ENCODE data around the gene ZNF652.
A peak's percentile ranks its signal among the peaks of the same experiment; 100 is the strongest.

ZNF652 gene

DNA sequence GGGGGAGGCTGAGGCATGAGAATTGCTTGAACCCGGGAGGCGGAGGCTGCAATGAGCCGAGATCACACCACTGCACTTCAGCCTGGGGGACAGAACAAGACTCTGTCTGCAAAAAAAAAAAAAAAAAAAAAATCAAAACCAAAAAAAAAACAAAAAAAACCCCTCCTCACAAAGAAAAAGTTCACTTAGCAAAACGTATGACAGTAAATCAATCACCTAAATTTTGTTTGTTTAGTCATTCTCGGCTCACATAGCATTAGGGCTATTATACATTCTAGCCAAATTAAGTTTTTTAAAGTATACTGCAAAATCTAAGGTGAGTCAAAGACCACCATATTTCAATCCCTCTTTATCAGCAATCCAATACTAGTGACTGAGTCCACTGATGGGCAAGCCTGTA is 5.7 kb downstream of the ZNF652 start:
- no peak for DNase-seq

DNA sequence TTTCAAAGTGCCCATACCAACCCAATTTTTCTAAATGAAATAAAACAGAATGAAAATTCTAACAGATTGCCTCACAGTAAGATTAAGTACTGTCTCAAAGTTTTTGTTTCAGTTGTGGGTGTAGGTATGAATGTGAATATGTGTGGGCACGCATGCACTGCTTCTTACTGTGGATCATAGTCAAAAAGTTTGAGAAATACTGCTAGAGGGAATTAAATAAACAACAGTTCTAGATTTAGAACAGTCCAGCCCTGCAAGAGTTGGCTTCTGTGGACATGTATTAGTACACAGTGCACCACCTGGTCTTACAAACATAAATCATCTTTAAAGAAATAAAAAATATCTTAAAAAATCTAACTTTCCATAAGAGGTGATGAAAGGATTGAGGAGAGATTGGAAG is 8.4 kb downstream of the ZNF652 start:
- DNase-seq: no peak

DNA sequence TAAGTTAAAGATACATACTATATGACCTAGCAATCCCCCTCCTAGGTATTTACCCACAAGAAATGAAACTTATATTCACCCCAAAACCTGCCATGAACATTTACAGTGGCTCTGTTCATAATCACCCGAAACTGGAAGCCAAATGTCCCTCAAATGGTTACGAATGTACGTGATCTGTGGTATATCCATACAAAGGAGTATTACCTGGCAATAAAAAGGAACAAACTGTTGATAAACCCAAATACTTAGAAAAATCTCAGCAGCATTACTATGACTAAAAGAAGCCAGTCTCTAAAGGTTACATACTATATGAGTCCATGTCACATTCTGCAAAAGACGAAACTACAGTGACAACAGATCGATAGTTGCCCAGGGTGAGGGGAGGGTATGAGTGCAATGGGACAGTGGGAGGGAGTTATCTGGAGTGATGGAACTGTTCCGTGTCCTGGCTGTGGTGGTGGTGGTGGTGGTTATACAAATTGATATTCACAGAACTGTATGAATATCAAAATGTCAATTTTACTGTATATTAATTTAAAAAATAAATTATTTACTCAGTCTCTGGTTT is 9.4 kb downstream of the ZNF652 start:
- DNase-seq: no peak

DNA sequence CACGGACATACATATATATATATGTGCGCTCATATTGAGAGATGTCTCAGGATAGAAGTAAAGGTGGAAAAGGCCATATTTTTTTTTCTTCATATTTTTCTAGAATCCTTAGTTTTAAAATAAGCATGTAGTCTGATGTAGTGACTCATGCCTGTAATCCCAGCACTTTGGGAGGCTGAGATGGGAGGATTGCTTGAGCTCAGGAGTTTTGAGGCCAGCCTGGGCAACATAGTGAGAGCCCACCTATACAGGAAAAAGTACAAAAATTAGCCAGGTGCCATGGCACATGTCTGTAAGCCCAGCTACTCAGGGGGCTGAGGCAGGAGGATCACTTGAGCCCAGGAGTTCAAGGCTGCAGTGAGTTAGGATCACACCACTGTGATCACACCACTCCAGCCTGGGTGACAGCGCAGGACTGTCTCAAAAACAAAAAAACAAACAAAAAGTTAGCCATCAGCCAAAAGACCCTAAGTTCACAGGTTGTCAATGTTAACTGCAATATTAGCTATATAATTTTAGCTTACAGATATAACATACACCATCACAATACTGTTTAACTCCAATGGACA is 10.4 kb downstream of the ZNF652 start:
- no peak for DNase-seq

DNA sequence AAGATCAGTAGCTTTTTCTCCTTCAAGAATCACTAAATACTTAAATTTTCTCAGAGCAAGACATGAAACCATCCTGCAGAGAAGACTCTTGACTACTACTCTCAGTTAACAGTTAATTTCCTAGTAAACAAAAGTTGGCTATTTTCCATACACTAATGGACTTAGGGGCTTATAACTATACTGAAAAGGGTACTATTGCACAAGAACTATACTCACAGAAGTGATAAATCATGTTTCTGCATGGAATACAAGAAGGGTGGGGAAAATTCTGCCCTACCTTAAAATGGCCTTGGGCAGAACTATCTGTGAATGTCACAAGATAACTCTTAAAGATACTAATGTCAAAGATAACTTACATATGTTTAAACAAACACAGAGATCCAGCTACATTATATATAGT is 12.5 kb downstream of the ZNF652 start:
- DNase-seq: no peak

DNA sequence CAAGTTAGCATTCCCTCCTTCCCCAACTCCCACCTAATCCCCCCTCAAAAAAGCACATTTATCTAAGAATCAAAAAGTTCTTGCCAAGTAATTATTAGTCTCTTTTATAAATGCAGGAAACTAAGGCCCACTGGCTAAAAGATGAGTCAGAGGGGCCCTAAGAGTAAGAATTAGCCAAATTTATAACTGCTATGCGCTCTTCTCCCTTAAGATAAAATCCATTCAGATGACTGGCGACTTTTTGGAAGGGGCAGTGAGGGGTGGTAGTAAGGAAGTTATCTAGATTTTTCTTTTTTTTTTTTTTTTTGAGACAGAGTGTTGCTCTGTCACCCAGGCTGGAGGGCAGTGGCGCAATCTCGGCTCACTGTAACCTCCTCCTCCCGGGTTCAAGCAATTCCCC is 17.1 kb downstream of the ZNF652 start:
- no peak for DNase-seq

DNA sequence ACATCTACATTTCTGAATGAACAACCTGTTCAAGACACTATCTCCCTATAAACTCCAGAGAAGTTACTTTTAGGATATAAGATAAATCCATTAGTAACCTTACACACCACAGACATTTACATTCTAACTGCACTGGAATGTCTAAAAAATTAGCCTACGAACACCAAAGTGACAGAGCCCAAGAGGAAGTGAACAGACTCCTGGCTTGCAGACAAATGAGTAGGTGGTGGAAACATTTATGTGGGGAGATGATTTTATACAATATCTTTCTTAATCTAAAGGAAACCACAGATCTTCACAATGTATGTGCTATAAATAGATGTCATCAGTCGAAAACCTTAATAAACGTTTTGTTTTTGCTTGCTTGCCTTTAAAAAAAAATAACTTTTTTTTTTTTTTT is 18.8 kb downstream of the ZNF652 start:
- no peak for DNase-seq

DNA sequence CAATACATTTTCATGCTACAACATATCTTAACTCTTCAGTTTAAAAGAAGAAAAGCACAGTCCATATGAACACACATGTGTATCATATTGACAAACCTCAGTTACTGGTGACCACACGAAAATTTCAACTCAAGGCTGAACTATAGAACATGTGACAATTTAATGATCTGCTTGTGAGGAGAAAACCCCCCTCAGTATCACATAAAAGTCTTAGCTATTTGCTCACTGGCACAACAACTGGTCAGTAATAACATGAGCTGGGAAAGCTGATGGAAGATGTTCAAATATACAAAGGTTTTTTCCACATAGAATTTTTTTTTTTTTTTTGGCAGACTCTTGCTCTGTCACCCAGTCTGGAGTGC is 19.5 kb downstream of the ZNF652 start:
- no peak for DNase-seq

DNA sequence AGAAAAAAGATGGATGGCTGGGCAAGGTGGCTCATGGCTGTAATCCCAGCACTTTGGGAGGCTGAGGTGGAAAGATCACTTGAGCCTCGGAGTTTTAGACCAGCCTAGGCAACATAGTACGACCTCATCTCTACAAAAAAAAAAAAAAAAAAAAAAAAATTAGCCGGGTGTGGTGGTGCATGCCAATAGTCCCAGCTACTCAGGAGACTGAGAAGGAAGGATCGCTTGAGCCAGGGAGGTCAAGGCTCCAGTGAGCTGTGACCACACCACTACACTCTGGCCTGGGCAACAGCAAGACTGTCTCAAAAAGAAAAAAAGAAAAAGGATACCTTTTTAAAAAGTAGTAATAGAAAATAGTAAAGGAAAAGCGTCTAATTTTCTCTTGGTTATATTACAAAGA is 20.7 kb downstream of the ZNF652 start:
- DNase-seq: no peak

DNA sequence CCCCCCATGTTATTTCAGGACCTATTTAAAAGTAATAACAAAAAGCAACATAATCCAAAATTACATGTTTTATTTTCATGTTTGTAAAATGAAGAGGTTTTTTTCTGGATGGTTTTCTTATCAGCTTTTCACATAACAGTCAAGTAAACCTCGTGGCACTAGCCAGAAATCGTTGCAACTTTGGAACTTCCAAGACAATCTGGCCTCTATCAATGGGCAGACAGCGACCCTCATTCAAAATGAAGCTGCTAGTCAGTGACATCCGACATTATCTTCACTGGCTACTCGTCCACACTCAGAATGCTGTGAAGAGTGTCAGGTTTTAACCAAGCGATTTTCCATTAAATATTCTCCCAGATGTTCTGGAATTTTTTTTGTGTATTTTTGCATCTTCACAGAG is 22.7 kb downstream of the ZNF652 start:
- DNase-seq: no peak

DNA sequence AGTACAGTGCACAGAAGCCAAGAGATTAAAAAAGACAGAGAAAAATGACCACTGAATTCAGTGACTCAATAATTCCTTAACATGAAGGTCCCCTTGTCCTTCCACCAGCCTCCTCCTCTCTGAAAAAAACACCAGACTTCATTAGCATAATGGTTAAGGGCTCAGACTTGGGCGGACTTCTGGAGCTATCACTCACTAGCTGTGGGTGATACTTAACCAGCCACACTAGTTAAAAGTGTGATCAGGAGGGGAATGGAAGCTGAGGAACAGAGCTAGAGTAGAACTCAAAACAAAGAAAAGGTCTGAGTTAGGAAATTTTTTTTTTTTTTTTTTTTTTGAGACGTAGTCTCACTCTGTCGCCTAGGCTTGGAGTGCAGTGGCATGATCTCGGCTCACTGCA is 23.2 kb downstream of the ZNF652 start:
- no peak for DNase-seq

DNA sequence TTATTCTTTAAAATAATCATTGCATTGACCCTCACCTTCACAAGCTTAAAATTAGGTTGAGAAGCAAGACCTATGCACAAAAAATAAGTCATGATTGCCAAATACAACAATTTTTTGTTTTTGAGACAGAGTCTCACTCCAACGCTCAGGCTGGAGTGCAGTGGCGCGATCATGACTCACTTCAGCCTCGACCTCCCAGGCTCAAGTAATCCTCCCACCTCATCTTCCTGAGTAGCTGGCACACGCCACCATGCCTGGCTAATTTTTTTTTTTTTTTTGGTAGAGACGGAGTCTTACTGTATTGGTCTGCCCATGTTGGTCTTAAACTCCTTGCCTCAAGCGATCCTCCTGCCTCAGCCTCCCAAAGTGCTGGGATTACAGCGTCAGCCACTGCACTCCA is 24.2 kb downstream of the ZNF652 start:
- DNase-seq: no peak

DNA sequence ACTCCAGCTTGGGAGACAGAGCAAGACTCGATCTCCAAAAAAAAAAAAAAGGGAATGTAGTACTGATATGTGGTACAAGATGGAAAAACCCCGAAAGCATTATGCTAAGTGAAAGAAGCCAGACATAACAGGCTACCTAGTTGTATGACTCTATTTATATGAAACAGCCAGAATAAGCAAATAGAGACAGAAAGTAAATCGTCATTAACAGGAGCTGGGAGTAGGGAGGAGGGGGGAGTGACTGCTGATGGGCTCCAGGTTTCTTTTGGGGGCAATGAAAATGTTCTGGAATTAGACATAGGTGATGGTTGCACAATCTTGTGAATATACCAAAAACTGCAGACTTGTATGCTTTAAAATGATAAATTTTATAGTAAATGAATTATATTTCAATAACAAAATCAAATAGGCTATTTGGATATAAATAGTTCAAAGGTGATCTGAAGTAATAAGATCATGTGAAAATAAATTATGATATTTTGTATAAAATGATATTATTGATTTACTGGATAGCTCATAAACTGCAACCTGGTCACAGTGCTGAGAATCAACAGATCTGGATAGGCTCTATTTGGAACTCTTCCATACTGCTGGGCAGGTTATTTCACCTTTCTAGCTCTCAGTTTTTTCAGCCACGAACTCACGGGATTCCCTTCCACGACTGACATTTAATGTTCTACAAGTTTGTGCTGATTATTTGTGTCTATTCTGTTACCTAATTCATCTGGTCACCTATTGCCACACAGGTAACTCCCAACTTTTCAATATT is 27.1 kb downstream of the ZNF652 start:
- DNase-seq: no peak

DNA sequence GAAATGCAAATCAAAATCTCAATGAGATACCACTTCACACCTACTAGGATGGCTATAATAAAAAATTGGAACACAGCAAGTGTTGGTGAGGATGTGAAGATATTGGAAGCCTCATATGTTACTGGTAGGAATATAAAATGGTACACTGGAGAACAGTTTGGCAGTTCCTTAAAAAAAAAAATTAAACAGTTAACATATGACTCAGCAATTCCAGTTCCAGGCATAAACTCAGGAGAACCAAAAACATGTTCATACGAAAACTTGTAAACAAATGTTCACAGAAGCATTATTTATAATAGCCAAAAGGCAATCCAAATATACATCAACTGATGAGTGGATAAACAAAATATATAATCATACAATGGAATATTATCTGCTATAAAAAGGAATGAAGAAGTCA is 28.2 kb downstream of the ZNF652 start:
- no peak for DNase-seq

DNA sequence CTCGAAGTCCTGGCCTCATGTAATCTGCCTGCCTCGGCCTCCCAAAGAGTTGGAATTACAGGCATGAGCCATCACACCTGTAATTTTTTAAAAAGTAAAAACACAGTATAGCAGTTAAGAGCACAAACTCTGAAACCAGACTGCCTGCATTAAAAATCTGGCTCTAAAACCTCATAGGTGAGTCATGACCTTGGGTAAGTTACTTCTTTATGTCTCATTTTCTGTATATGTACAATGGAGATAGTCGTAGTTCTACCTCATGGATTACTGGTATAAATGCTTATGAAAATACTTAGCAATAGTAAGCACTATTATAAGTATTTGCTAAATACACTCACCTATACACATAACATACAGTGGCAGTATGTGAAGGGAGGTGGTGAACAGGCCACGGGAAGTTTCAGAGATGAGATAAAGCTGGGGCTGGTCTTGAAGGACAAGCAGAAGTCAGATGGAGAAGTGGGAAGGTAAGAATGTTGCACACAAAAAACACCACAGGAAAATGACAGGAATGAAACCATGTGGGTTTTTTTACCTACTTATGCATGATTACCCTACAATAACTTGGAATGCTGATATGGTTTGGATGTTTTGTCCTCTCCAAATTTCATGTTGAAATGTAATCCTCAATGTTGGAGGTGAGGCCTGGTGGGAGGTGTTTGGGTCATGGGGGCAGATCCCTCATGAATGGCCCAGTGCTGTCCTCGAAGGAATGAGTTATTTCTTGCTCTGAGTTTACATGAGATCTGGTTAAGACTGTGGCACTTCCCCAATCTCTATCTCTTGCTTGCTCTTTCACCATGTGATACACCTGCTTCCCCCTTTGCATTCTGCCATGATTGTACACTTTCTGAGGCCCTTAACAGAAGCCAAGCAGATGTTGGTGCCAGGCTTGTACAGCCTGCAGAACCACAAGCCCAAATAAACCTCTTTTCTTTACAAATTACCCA is 33.9 kb downstream of the ZNF652 start:
- no peak for DNase-seq

DNA sequence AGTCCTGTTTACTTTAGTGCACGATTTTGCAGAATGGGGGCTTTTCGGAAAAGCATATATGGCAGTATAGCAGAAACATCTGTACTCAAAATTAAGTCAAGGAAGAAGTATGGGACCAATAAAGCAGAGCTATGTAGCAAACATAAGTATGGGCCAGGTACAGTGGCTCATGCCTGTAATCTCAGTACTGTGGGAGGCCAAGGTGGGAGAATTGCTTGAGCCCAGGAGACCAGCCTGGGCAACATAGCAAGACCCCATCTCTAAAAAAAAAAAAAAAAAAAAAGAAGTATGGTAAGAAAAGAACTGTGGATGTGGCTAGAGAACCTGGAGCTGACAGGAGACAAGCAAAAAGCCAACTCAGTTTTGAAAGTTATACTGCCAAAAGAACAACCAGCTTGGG is 36.1 kb downstream of the ZNF652 start:
- no peak for DNase-seq

DNA sequence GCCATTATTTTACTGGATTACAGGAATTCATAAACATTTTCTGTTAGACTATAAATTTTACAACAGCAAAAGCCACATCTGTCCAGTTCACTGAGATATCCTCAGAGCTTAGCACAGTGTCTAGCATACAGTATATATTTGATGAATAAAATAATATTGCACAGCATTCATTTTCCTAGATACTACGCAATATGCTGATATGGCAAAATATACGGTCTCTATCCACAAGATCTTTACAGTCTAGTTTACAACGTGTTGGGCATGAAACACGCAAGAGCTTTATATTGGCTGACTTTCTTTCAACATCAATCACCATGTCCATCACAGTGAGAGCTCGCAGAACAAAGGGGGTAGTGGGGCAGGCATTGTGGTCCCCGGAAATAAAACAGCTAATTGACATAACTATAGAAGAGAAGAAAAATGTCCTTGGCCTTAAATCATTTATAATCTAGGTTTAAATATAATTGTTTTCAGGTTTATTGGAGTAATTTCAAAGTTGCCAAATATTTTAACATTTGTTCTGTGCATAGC is 43.5 kb downstream of the ZNF652 start:
- DNase-seq: no peak

DNA sequence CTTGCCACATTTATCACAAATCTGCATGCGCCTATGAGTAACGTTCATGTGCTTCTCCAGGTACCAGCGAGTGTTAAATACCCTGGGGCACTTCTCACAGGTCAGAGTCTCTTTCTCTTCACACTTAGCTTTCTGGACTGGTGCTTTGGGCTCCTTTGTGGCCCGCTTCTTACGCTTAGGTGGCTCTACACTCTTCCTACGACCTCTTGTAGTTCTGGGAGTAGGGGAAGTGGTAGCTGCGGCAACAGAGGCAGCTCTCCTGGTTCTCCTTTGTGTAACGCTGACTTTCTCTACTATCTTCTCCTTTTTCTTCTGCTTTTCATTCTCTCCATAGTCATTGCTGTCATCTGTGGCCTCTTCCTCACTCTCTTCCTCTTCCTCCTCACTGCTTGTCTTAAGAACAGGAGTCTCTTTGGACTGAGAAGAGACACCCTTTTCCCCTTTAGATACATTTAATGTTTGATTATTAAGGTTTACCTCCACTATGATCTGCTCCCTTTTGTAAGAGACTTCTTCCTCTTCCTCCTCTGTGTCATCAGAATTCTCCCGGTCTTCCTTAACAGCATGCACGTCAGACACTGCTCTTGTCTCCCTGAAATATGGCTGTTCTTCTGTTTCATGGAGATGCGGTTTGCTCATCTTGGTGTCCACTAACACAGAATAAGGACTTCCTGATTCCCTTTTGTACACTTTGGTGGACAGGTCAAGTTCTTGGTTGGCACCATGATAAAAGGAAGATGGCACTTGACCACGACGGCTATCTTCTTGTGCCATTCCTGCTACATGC is 45.0 kb downstream of the ZNF652 start:
- no peak for DNase-seq

DNA sequence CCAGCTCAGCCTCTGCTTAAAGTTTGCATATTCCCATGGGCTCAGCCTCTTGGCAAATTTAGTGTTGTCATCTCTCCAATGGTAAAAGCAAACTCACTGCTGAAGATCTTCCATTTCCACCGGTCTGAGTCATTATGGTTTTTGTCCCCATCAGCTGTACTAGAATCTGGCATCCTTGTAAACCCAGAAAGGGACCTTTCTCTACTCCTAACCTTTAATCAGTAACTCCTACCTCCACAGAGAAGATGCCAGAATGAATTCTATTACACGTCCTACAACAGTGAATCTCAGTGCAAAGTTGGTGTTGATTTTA is 45.8 kb downstream of the ZNF652 start:
- no peak for DNase-seq

DNA sequence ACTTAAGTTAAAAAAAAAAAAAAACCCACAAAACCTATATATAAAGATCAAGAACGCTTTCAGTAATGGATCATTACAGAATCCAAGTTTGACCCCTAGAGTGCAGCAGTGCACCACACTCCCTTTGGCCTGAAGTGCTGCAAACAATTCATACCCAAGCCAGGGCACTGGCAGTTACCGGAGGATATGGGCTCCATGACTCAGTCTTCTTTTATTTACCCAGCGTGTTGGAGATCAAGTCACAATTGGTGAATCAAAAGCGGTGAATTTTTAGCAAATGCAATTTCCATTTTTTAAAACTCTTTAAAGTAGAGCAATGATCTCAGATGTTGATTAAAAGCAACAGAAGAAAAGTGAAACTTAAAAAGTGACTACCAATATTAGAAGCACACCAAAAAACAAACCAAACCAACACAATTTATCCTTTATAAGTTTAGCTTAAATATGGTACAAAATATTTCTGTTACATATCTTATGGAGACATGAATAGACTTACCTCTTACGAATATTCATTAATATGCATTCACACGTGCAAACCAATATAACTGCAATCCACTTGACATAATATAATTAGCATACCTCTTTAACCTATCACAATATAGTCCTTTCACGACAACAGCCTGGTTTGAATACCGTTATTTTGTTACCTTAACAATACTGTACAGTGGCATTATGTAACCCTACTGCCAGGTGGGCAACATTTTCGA is 46.3 kb downstream of the ZNF652 start:
- DNase-seq: peak; percentile 32 to 77

DNA sequence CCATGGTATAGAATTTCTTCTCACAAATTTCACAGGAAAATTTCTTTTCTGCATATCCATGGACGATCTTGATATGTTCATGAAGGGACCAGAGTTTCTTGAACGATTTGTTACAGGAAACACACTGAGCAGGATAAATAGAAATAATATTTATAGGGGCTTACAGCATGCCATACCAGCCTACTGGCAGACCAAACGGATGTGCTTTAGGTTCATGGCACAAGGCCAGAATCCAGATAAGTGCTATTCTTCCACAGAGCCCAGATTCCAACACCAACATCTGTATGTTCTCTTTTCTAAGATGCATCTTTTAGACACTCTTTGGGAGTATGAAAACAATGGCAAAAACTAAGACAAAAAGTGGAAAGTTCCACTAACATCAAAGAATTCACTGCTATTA is 49.3 kb downstream of the ZNF652 start:
- no peak for DNase-seq

DNA sequence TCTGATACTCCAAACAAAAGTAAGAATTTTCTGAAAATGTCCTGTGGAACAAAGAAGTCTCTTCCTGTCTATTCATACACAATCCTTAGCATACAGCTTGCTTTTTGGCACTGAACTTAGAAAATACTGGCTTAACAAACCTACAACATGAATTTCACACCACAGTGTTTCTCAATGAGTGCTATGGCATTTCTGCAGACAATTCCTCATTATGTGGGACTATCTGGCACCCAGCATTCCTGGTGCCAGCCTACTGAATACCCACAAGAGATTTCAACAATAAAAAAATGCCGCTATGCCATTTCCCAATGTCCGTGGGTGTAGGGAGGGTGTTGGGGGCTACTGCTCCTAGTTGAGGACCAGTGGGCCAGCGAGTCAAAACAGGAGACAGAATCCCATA is 62.1 kb downstream of the ZNF652 start:
- no peak for DNase-seq
